SK-N-SH (cell line): ENCODE measurements around the gene ATP4A.

Experiments used
- CTCF ChIP-seq: fragments of 200-600 bp; sonication (generic); IDR thresholded peaks from 2 replicates; pipeline ENCODE4 v1.6.1; 2017; ENCODE audit warnings: antibody characterized with exemption, mild to moderate bottlenecking, moderate library complexity
- ELF1 ChIP-seq: IDR thresholded peaks from 2 replicates; pipeline ENCODE4 v1.4.0; 2012
- EP300 ChIP-seq, 2 experiments: IDR thresholded peaks; 2 replicates each; pipeline versions ENCODE4 v1.4.0 to v1.6.1; 2012; ENCODE audit warnings: borderline replicate concordance in 1 of 2, low read depth in 1 of 2, low read length in 1 of 2
- FOSL2 ChIP-seq: IDR thresholded peaks from 2 replicates; pipeline ENCODE4 v1.4.0; 2012; ENCODE audit warnings: low read depth, mild to moderate bottlenecking, moderate library complexity, borderline replicate concordance
- FOXM1 ChIP-seq: IDR thresholded peaks from 2 replicates; pipeline ENCODE4 v1.4.0; 2012; ENCODE audit warnings: low read depth, mild to moderate bottlenecking
- GATA2 ChIP-seq: sonication (generic); formaldehyde crosslinking; IDR thresholded peaks from 2 replicates; pipeline ENCODE4 v1.5.0; 2020; ENCODE audit warnings: mild to moderate bottlenecking, missing genetic modification reagents
- MAX ChIP-seq: IDR thresholded peaks from 2 replicates; pipeline ENCODE4 v1.4.0; 2012; ENCODE audit warnings: low read depth
- MXI1 ChIP-seq: IDR thresholded peaks from 2 replicates; pipeline ENCODE4 v1.6.1; 2012; ENCODE audit warnings: mild to moderate bottlenecking, low read depth, low read length, improper control_type of control experiment
- POLR2AphosphoS5 ChIP-seq: IDR thresholded peaks from 2 replicates; pipeline ENCODE4 v1.6.1; 2012; ENCODE audit warnings: low read depth, low read length
- RAD21 ChIP-seq: IDR thresholded peaks from 2 replicates; pipeline ENCODE4 v1.6.1; 2012; ENCODE audit warnings: mild to moderate bottlenecking, low read length
- RFX5 ChIP-seq: IDR thresholded peaks from 2 replicates; pipeline ENCODE4 v1.6.1; 2012; ENCODE audit warnings: mild to moderate bottlenecking, improper control_type of control experiment, low read length
- SMC3 ChIP-seq: IDR thresholded peaks from 2 replicates; pipeline ENCODE4 v1.6.1; 2012; ENCODE audit warnings: low read depth, low read length, improper control_type of control experiment
- TAF1 ChIP-seq: IDR thresholded peaks from 2 replicates; pipeline ENCODE4 v1.6.1; 2012; ENCODE audit warnings: low read depth, mild to moderate bottlenecking, low read length, moderate library complexity, borderline replicate concordance
- YY1 ChIP-seq: IDR thresholded peaks from 2 replicates; pipeline ENCODE4 v1.4.0; 2012; ENCODE audit warnings: low read depth, mild to moderate bottlenecking

- TF ChIP-seq SMC3 (no peak), CTCF (no peak), FOXM1 (no peak), MXI1 (no peak), POLR2AphosphoS5 (no peak), RAD21 (no peak), GATA2 (CRISPR knock-in tag) (no peak), MAX (no peak), RFX5 (no peak), EP300 (IDR thresholded peaks at IDR 0.05; ENCODE audit: borderline replicate concordance in 1 of 2, low read depth in 1 of 2, low read length in 1 of 2) (no peak), TAF1 (no peak), FOSL2 (no peak), YY1 (no peak), ELF1 (no peak)
These were observed 33.0 kb upstream of the ATP4A start for GRCh38 chr19:35596366-35596999.
